GM23338 (cell line): ENCODE data around the gene METRN. TPM values are rescaled to one million over a fixed set of nuclear protein-coding genes. Genes with fewer than 3 reads are reported as not detected.

Source experiments
- ATAC-seq: fragments of 200-7000 bp; cut with Tn5 transposase; 3 replicates; pipeline ENCODE4 v1.9.1; 2020
- DNase-seq: peaks from one replicate; pipeline ENCODE4 v3.0.0-alpha.2; 2015; ENCODE audit warnings: low spot score
- H2AFZ ChIP-seq: fragments of 200-600 bp; sonication (generic); 2 replicates; pipeline ENCODE4 v1.8.0; 2016; ENCODE audit warnings: antibody characterized with exemption, mild to moderate bottlenecking, moderate library complexity
- H3F3A ChIP-seq: fragments of 200-600 bp; sonication (generic); replicated peaks from 2 replicates; pipeline ENCODE4 v1.8.0; 2017; ENCODE audit warnings: antibody characterized with exemption, mixed run types, low read depth
- H3K27ac ChIP-seq: fragments of 200-600 bp; sonication (generic); 2 replicates; pipeline ENCODE4 v1.6.1; 2016; ENCODE audit warnings: low read depth
- H3K27me3 ChIP-seq: fragments of 200-600 bp; sonication (generic); 2 replicates; pipeline ENCODE4 v1.8.0; 2016; ENCODE audit warnings: mild to moderate bottlenecking, mixed run types, moderate library complexity; ENCODE audit not compliant: insufficient read depth
- H3K36me3 ChIP-seq: fragments of 200-600 bp; sonication (generic); 2 replicates; pipeline ENCODE4 v1.8.0; 2016; ENCODE audit warnings: mild to moderate bottlenecking; ENCODE audit not compliant: insufficient read depth
- H3K4me1 ChIP-seq: fragments of 200-600 bp; sonication (generic); 2 replicates; pipeline ENCODE4 v1.8.0; 2016; ENCODE audit warnings: mild to moderate bottlenecking, moderate library complexity; ENCODE audit not compliant: insufficient read depth
- H3K4me2 ChIP-seq: fragments of 200-600 bp; sonication (generic); 2 replicates; pipeline ENCODE4 v1.7.1; 2017; ENCODE audit warnings: mixed run types
- H3K4me3 ChIP-seq: fragments of 200-600 bp; sonication (generic); 2 replicates; pipeline ENCODE4 v1.6.1; 2016; ENCODE audit warnings: mixed run types
- H3K79me2 ChIP-seq: fragments of 200-600 bp; sonication (generic); replicated peaks from 2 replicates; pipeline ENCODE4 v1.8.0; 2017; ENCODE audit warnings: mild to moderate bottlenecking; ENCODE audit not compliant: insufficient read depth
- H3K9me2 ChIP-seq: fragments of 200-600 bp; sonication (generic); 2 replicates; pipeline ENCODE4 v1.8.0; 2017; ENCODE audit not compliant: insufficient read depth
- H4K20me1 ChIP-seq: fragments of 200-600 bp; sonication (generic); replicated peaks from 2 replicates; pipeline ENCODE4 v1.8.0; 2017; ENCODE audit warnings: mild to moderate bottlenecking; ENCODE audit not compliant: insufficient read depth
- H3K27ac Mint-ChIP-seq: 2 replicates; pipeline ENCODE4 v1.8.0; 2020; ENCODE audit warnings: inconsistent platforms, mild to moderate bottlenecking, moderate library complexity, mixed read lengths
- H3K27me3 Mint-ChIP-seq: 3 replicates; pipeline ENCODE4 v1.8.0; 2022; ENCODE audit warnings: low read depth, mild to moderate bottlenecking, moderate library complexity, mixed read lengths, inconsistent platforms; ENCODE audit not compliant: insufficient read depth, poor library complexity
- H3K36me3 Mint-ChIP-seq: 3 replicates; pipeline ENCODE4 v1.8.0; 2021; ENCODE audit warnings: low read depth, mild to moderate bottlenecking, inconsistent platforms, moderate library complexity, mixed read lengths
- H3K4me1 Mint-ChIP-seq: 3 replicates; pipeline ENCODE4 v1.8.0; 2020; ENCODE audit warnings: mild to moderate bottlenecking, inconsistent platforms, mixed read lengths
- H3K4me3 Mint-ChIP-seq: 3 replicates; pipeline ENCODE4 v1.8.0; 2021; ENCODE audit warnings: moderate library complexity, mild to moderate bottlenecking, inconsistent platforms, mixed read lengths
- H3K9me3 Mint-ChIP-seq: 3 replicates; pipeline ENCODE4 v1.8.0; 2020; ENCODE audit warnings: moderate library complexity, mild to moderate bottlenecking, inconsistent platforms, mixed read lengths
- EZH2phosphoT487 ChIP-seq: fragments of 200-600 bp; sonication (generic); IDR thresholded peaks from one replicate; pipeline ENCODE4 v1.8.1; 2018; ENCODE audit warnings: antibody characterized with exemption; ENCODE audit not compliant: unreplicated experiment
- JUNB ChIP-seq: IDR thresholded peaks from one replicate; pipeline ENCODE4 v1.6.1; 2016; ENCODE audit warnings: antibody characterized with exemption; ENCODE audit not compliant: unreplicated experiment
- REST ChIP-seq: IDR thresholded peaks from one replicate; pipeline ENCODE4 v1.6.1; 2018; ENCODE audit warnings: antibody characterized with exemption; ENCODE audit not compliant: unreplicated experiment
- ZNF331 ChIP-seq: fragments of 250-450 bp; sonication (Bioruptor Pico); IDR thresholded peaks from 2 replicates; pipeline ENCODE4 v1.5.0; 2020; ENCODE audit warnings: low read depth, mild to moderate bottlenecking, moderate library complexity
- ZNF462 ChIP-seq: fragments of 250-450 bp; sonication (Bioruptor Pico); IDR thresholded peaks from 2 replicates; pipeline ENCODE4 v1.5.0; 2020; ENCODE audit warnings: mild to moderate bottlenecking, moderate library complexity
- polyA plus RNA-seq: library from polyadenylated mRNA; unstranded; fragments of >200 nt; fragmentation: Nextera tagmentation; extraction: Ambion mirVana; gene quantifications from 2 replicates; pipeline ENCODE4 v1.2.1, GENCODE V29; 2016
- total RNA-seq: library from RNA; depleted of rRNA; stranded (reverse); fragments of >200 nt; shearing (Covaris generic); gene quantifications from 2 replicates; pipeline ENCODE4 v1.2.3, GENCODE V29; 2014

Gene METRN
- total and polyA plus RNA-seq, 2 experiments from 2014 or later, result 18.7 to 33.0 TPM

- peak overlapping the region; percentile 71 for H3K4me3 ChIP-seq
- H3K27ac ChIP-seq, result no peak overlapping the region
- Mint-ChIP-seq H3K4me1 (no peaks in the 10 kb centered on the region), H3K36me3 (peaks cover 11% of the 10 kb centered on the region; the same call in 2 of the 3 replicates), H3K9me3 (no peaks in the 10 kb centered on the region), H3K4me3 (peak overlapping the region; percentile 69; the same call in 2 of the 3 replicates), H3K27ac (no peak overlapping the region), H3K27me3 (peaks cover 18% of the 10 kb centered on the region)
- TF ChIP-seq ZNF331 (CRISPR knock-in tag) (no peak), JUNB (no peak), REST (no peak), ZNF462 (CRISPR knock-in tag) (no peak), EZH2phosphoT487 (no peak)
- H3K36me3 ChIP-seq, result no peaks in the 10 kb centered on the region
- peak overlapping the region; percentile 85 for H3K4me2 ChIP-seq
- H3F3A ChIP-seq, result peaks cover 15% of the 10 kb centered on the region
- no peaks in the 10 kb centered on the region for H4K20me1 ChIP-seq
- H3K79me2 ChIP-seq, result no peaks in the 10 kb centered on the region
- DNase-seq (peak; percentile 52), ATAC-seq (peak; percentile 7)
- no peaks in the 10 kb centered on the region for H3K4me1 ChIP-seq
- H2AFZ ChIP-seq, result no peak overlapping the region
- H3K9me2 ChIP-seq, result no peaks in the 10 kb centered on the region
- peaks cover 14% of the 10 kb centered on the region; the same call in 1 of the 2 replicates for H3K27me3 ChIP-seq
Measured at GRCh38 chr16:728890-729744, 14.2 kb downstream of the METRN start.
